ENCODE results near the gene FTCD.
"Not testable (repeated sequence)": the region's sequence is repeated elsewhere in the genome, so short reads cannot be mapped to it uniquely, and the experiment has no call there.

FTCD gene

GRCh38 chr21:46156378-46156645 is 933 bp upstream of the FTCD start:
- no peak for DNase-seq (ENCODE audit: extremely low spot score, insufficient read length, low read depth)
- FAIRE-seq: no peak

DNA sequence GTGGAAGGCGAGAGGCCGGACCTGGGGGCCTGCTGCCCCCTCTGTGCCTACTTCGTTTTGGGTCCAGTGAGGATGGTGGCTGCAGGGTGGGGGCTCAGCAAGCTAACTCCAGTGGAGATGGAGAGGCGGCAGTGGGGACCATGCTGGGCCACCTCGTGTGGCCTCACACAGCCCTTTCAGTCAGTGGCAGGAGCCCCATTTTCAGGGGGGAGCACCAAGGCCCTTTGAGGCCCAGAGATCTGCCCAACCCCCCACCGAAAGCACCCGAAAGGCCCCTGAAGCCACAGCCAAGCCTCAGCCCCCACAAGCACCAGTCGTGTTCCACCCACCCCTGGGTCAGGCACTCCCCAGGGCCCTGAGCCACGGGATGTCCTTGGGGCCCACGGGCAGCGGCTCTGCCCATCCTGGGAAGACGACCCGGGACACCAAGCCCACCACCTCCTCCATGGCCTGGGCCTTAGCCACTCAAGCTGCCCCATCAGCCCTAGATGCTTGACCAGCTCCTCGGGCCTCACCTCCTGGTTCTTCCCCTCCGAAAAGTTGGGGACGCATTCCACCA is 345 bp downstream of the FTCD start:
- FAIRE-seq (no peak), DNase-seq (ENCODE audit: extremely low spot score, insufficient read length, low read depth) (no peak)

DNA sequence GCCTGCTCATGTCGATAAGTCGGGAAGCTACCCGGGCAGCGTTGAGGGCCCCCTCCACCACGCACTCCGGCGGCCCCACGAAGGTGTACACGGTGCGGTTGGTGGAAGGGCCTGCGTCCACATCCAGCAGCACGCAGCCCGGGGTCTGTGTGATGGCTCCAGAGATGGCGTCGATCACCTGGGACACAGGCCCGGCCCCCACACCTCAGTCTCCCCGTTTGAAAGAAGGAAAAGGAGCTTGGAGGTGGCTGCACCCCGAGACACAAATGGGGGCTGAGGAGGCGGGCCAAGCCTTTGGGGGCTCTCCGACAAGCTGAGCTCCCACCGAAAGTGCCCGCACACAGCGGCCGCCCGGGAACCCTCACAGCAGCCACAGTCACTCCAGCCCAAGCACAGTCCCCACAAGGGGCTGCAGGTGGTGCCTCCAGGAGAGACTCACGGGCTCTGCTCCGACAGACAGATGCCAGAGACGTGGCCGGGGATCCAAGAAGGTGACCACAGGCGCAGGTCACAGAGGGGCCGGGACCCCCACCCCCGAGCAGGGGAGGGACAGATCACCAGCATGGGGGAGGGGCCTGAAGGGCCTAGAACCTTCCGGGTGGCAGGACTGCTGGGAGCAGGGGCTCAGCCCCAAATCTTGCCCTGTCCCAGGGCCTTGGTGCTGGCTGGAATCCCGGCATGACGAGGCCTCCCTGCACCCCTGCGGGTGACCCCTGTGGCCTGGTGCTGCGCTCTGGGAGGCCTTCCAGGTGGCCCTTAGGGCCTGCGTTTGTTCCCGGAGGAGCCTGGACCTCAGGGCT is 1.0 kb downstream of the FTCD start:
- no peak for FAIRE-seq
- no peak for DNase-seq (ENCODE audit: extremely low spot score, insufficient read length, low read depth)

DNA sequence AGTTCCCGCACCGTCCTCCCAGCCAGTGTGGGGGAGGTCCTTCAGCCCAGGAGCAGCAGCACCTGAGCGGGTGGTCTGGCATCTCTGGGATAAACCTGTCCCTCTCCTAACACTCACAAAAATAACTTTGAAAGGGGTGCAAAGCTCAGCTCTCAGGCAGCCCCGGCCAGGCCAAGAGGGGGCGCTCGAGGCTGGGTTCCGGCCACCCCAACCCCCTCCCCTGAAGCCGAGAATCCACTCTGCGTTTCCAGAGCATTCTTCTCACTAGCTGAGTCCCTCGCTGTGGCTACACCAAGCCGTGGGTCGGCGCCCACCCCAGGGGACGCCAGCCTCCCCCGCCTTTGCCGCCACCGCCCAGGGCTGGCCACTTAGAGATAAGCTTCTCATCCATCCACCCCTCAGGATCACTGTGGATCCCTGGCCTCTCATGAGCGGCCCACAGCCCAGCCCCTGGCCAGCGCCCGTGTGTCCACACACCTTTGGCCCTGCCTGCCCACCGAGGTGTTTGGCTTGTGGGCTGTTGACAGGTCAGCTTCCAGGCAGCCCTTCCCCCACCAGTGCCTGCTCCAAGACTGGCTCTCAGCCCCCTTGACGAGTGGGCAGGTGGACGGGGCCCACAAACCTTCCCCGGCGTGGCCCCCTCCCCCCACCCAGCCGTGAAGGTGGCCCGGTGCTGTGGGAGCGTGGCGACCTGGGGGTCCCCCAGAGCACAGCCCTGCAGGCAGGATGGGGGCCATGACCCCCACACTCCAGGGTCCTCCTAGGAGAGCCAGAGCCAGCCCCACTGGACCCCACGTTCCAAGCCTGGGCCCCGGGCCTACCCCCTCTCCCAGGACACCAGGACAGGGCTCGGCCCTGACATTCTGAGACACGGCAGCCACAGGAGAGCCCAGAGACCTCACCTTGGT is 1.9 kb downstream of the FTCD start:
- FAIRE-seq (no peak), DNase-seq (ENCODE audit: extremely low spot score, insufficient read length, low read depth) (no peak)

GRCh38 chr21:46152927-46153246 is 2.5 kb downstream of the FTCD start:
- no peak for FAIRE-seq

DNA sequence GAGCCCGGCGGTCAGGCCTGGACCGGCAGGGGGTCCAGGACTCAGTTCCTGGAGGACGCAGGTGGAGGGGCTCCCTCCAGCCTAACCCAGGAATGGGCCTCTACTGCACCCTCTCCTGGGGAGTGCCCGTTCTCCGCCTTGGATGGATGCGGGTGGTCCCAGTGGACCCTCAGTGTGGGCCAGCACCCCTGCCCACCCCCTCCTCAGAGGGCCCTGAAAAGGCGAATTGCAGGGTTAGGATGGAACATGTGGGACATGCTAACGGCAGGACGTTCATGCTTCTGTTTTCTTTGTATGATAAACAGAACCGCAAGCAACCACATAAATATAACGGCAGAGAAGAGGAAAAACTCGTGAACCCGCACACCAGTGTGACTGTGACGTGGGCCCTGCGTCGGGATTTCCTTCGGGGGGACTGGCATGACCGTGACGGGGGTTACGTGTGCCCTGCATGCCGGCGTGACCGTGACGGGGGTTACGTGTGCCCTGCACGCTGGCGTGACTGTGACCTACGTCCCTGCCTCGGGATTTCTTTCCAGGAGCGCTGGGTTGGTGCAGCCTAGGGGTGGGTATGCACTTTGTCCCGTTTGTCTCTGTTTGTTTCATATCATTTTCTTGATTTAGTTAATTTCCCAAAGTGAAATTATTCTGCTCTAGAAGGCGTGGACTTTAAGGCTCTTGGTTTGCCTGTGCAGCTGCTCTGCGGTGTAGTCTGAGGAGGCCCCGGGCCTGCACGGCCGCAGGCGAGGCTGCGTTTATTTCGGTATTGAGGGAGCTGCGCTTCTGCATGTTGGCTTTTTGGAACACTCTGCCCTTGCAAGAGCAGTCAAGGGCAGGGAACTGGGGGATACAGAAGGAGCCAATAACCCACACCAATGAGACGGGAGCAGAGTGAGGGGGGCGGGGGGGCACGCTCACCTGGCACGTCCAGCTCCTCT is 3.1 kb downstream of the FTCD start:
- FAIRE-seq: no peak
- DNase-seq (ENCODE audit: extremely low spot score, insufficient read length, low read depth): no peak

More at GRCh38 chr21:46152927-46153246, 2.5 kb downstream of the FTCD start:
- DNase-seq (ENCODE audit: extremely low spot score, insufficient read length, low read depth): no peak

DNA sequence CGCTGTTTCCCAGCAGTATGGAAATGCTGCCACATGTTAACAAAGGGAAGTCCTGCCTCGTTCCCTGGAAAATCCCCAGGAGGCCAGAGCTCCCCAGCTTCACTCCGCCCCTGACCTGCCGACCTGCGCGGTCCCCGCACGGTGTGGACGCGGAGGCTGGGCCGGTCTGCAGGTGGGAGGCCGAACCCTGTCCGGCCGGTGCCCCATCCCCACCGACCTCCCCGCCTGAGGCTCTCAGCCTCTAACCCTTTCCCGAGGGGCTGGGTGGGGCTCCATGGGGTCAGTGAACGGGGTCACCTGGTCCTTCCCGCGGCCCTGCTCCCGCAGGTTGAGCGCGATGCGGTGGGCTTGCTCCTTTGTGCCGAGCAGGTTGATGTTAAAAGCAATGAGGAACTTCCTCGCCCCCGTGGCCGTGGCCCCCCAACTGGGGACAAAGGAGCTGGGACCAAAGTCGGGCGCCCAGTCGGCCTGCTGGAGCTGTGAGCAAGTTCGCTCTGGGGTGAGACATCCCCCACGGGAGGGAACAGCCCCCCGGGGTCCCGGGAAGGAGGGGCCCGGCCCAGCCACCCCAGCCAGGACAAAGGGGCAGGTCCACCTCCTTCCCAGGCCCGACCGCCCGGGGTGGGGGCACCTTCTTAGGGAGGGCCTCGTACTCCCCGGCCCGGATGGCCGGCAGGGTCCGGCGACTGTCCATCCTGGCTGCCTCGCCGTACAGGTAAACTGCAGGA is 4.0 kb downstream of the FTCD start:
- no peak for FAIRE-seq
- no peak for DNase-seq (ENCODE audit: extremely low spot score, insufficient read length, low read depth)

- FAIRE-seq (no peak), DNase-seq (ENCODE audit: extremely low spot score, insufficient read length, low read depth) (no peak)
Observed at GRCh38 chr21:46150491-46151121, 4.8 kb downstream of the FTCD start.

DNA sequence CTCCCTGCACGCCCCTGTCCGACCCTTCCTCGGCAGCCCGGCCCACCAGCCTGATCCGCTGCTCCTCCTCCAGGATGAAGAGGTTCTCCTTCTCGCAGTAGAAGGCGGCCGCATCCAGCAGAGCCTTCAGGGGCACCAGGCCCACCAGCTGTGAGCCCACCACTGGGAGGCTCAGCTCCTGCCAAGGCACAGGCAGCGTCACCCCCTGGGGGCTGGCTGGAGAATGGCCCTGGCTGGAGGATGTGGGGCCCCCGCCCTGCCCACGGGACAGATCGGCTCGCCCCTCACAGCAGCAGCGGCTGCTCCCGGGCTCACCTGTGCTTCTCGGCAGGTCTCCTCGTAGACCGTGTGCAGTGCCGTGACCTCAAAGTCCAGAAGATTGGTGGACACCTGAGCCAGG is 5.3 kb downstream of the FTCD start:
- no peak for DNase-seq (ENCODE audit: extremely low spot score, insufficient read length, low read depth)
- FAIRE-seq: no peak

- DNase-seq (ENCODE audit: extremely low spot score, insufficient read length, low read depth): no peak
- no peak for FAIRE-seq
Observed at GRCh38 chr21:46149205-46149901, 6.0 kb downstream of the FTCD start.

DNA sequence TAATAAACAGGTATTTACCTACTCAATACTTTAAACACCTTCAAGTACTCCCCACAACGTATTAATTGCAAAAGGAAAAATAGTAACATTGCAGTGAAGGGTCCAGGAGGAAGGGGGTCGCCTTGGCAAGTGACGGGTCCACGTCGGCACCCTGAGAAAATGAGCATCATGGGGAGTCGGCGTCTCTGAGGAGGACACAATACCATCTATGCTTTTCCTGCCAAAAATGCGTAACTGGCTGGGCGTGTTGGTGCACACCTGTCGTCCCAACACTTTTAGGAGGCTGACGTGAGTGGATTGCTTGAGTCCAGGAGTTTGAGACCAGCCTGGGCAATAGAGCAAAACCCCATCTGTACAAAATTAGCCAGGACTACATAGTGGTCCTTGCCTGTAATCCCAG is 7.3 kb downstream of the FTCD start:
- no peak for FAIRE-seq
- no peak for DNase-seq (ENCODE audit: extremely low spot score, insufficient read length, low read depth)

DNA sequence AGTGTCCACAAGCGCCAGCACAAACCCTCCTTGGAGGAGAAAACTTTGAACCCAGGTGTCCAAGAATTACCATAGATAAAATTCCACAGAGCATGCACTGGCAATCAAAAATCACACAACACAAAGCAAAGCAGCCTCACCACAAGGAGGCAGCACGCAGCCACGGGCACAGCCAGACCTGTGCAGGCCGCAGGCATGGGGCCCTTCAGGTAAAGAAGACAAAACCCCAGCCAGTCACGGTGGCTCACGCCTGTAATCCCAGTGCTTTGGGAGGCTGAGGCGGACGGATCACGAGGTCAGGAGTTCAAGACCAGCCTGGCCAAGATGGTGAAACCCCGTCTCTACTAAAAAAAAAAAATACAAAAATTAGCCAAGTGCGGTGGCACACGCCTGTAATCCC is 8.0 kb downstream of the FTCD start:
- not testable (repeated sequence) for DNase-seq (ENCODE audit: extremely low spot score, insufficient read length, low read depth)
- FAIRE-seq: peak; percentile 58

GRCh38 chr21:46146856-46147255 is 8.5 kb downstream of the FTCD start:
- no peak for DNase-seq (ENCODE audit: extremely low spot score, insufficient read length, low read depth)
- FAIRE-seq: no peak

DNA sequence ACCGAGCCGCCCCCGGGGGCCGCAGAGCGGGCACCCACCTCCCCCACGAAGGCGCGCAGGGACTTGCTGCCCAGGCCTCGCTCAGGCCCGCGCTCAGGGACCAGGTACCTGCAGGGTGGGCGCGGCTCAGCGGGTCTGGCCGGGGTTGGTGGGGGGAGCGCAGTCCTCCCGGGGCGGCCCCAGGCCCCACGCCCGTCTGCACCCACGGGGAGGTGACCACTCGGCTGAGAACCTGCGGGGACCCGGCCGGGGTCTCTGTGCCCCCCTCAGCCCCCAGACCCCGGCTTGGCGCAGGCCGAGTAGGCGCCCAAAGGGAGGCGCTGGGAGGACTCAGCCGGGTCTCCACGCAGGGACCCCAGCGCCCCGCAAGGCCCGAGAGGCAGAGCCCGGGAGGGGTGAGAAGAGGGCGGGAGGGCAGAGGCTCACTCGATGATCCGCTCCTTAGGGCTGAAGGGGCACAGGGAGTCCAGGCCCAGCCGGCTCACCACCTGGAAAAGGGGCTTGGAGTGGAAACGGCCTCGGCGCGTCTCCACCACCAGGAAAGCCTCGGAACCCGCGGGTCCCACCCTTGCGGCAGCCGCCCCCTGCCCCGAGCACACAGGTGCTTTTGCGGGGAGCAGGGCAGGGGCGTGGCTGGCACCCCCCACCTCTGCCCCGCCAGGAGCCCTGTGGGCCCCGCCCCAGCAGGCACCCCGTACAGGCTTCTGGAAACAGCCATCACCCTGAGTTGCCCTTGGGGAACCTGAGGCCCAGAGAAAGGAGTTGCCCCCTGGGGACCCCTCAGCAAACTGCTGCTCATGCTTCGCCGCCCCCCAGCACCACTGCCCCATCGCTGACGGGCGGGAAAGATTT is 9.3 kb downstream of the FTCD start:
- DNase-seq (ENCODE audit: extremely low spot score, insufficient read length, low read depth) (no peak), FAIRE-seq (no peak)

DNA sequence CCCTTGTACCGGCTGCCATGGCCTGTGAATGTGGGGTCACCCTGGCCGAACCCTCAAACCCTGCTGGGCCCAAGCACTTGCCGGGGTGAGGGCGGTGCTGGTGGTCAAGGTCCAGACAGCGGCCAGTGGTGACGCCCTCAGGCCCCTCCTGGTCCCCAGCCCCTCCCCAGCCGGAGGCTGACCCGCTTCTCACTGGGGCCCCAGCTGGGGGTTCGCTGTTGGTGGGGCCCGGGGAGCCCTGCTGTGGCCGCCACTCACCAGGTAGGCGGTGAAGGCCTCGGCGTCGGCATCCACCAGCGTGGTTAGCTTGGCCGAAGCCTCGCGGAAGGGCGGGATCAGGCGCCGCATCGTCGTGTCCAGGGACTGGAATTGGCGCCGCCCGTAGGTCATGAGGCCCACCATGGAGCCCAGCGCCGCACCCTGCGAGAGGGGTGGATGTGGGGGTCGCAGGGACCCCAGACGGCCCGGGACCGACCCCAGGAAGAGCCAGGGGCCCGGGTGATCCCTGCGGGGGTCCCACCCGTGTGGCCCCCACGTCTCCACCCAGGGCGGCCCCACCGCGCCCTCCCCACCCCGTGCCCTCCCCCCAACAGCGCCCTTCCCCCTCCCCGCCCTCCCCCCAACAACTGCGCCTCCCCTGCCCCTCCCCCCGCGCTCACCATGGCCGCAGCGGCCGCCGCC is 10.1 kb downstream of the FTCD start:
- no peak for DNase-seq (ENCODE audit: extremely low spot score, insufficient read length, low read depth)
- FAIRE-seq: no peak

DNA sequence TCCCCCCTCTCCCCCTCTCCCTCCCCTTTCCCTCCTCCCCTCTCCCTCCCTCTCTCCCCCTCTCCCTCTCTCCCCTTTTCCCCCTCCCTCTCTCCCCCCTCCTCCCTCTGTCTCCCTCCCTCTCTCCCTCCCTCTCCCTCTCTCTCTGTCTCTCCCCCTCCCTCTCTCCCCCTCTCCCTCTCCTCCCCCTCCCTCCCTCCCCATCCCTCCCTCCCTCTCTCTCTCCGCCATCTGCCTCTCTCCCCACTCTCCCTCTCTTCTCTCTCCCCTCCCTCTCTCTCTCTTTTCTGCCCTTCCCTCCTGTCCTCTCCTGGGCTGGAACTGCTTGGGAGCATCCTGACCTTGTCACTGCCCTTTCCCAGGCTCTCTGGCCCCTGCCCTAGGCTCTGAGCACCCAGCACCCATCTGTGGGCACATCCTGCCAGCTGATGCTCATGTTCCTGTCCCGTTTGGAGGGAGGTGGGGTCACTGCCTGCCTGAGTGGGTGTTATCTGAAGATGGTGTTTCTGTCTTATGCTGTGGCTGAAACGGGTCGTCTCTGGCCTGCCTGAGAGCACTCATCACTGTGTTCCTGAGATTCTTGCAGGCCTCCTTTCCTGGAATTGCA is 10.8 kb downstream of the FTCD start:
- no peak for FAIRE-seq
- DNase-seq (ENCODE audit: extremely low spot score, insufficient read length, low read depth): no peak

Measured in GM18507 (cell line).